Pancreas (tissue), 10 donors: ENCODE data around the gene CHAF1A. TPM values are rescaled to one million over a fixed set of nuclear protein-coding genes. Genes with fewer than 3 reads are reported as not detected.

ENCODE experiments used
- ATAC-seq, 4 donors: fragments of 200-7000 bp; cut with Tn5 transposase; one replicate each; pipeline versions ENCODE4 v1.8.0 to v1.9.1; 2020; ENCODE audit warnings: mild to moderate bottlenecking in 4 of 4, moderate library complexity in 4 of 4
- DNase-seq, 6 donors: peaks; one replicate each; pipeline ENCODE4 v3.0.0-alpha.2; 2020
- FAIRE-seq: peaks from 2 replicates; lab custom pipeline; 2012; peaks lifted over from hg19 to GRCh38; lab: Jason Lieb, UNC
- H3K27ac ChIP-seq, 4 donors: fragments of 200-600 bp; sonication (generic); 1 replicate in 3 of 4; 2 replicates in 1 of 4; pipeline versions ENCODE4 v1.5.0 to v1.8.0; 2020
- H3K27me3 ChIP-seq, 4 donors: fragments of 200-600 bp; one replicate each; pipeline ENCODE4 v1.8.0; 2021
- H3K36me3 ChIP-seq, 3 donors: fragments of 200-600 bp; sonication (generic) in 1 of 3; one replicate each; pipeline versions ENCODE4 v1.5.0 to v1.8.0; 2020 to 2021
- H3K4me1 ChIP-seq, 3 donors: fragments of 200-600 bp; one replicate each; pipeline ENCODE4 v1.8.0; 2021
- H3K4me3 ChIP-seq, 4 donors: fragments of 200-600 bp; sonication (generic) in 2 of 4; one replicate each; pipeline versions ENCODE4 v1.5.0 to v1.8.0; 2020 to 2021
- H3K9me3 ChIP-seq, 4 donors: fragments of 200-600 bp; one replicate each; pipeline ENCODE4 v1.8.0; 2021
- CTCF ChIP-seq, 4 donors: fragments of 200-600 bp; sonication (generic) in 3 of 4; IDR thresholded peaks; one replicate each; pipeline versions ENCODE4 v1.5.0 to v1.8.0; 2021; ENCODE audit warnings: antibody characterized with exemption in 4 of 4
- WGBS, 2 donors: extraction: QIAGEN DNeasy Blood & Tissue Kit; methylation state at CpG; one replicate each; pipeline ENCODE4 v1.1.7; 2013; 5-methylcytosine and 5-hydroxymethylcytosine counted together
- intact Hi-C, 3 donors: fragments of 100-400 bp; cut with DNase I; formaldehyde crosslinking; loops; one replicate each; pipeline versions ENCODE4 v1.11.1 to v1.14.2; 2022
- polyA plus RNA-seq, 2 donors: library from polyadenylated mRNA; stranded (reverse); fragments of 200-250 nt; gene quantifications; one replicate each; pipeline ENCODE4 v1.2.3, GENCODE V29; 2013
- total RNA-seq, 6 donors: library from RNA; stranded (reverse); fragmentation: NEBNext Ultra II Directional in 4 of 6; extraction: Animal tissue kit (Norgen Biotek cat#: 25700) in 4 of 6; gene quantifications; one replicate each; pipeline versions ENCODE4 v1.2.1 to v1.2.4, GENCODE V29; 2021 to 2023
- donor health status: healthy with polysubstance abuse.
- donor health status: DM: no; HTN: no; CAD: no; lungs with moderate emphysema.
- donor health status: DM: no; HTN: no; CAD: no.
- donor health status: control.
- donor health status: control.
- donor health status: Bipolar disorder and iron deficiency.
- donor health status: DM: yes; HTN: yes; CAD: no.
- donor health status: DM: no; HTN: no; CAD: no.
- donor health status: DM: no; HTN: no; CAD: no.
- donor health status: DM: yes; HTN: yes; CAD: no.

The CHAF1A gene
- total and polyA plus RNA-seq, 8 donors: 2.8 to 5.0 (median 3.9) TPM

GRCh38 chr19:4393947-4394590 is 8.4 kb upstream of the CHAF1A start:
- intact Hi-C loops: no loop called here

GRCh38 chr19:4396949-4397783 is 5.3 kb upstream of the CHAF1A start:
- intact Hi-C loops: no loop called here
- FAIRE-seq (no peak), DNase-seq (no peak), ATAC-seq (no peak)
- Histone ChIP-seq H3K4me1 (peaks cover 0 to 12% (median 8%) of the 10 kb centered on the region in 3 donors), H3K27ac (no peak overlapping the region), H3K4me3 (no peak overlapping the region), H3K36me3 (peaks cover 0 to 11% (median 0%) of the 10 kb centered on the region in 3 donors), H3K27me3 (no peaks in the 10 kb centered on the region), H3K9me3 (no peaks in the 10 kb centered on the region)
- WGBS, 2 donors: 71 to 73% methylated on average over 15 of the region's 15 CpGs
- no peak for TF ChIP-seq CTCF (IDR thresholded peaks at IDR 0.05)

More at GRCh38 chr19:4393947-4394590, 8.4 kb upstream of the CHAF1A start:
- no peak overlapping the region for H3K27ac ChIP-seq
- H3K9me3 ChIP-seq: no peaks in the 10 kb centered on the region
- FAIRE-seq (no peak), ATAC-seq (no peak), DNase-seq (no peak)
- no peak overlapping the region for H3K4me3 ChIP-seq
- H3K36me3 ChIP-seq: peaks cover 0 to 11% (median 0%) of the 10 kb centered on the region in 3 donors
- TF ChIP-seq CTCF (IDR thresholded peaks at IDR 0.05): no peak
- 79 to 84% methylated on average over 8 of the region's 8 CpGs for WGBS, 2 donors
- H3K4me1 ChIP-seq: peaks cover 4 to 31% (median 25%) of the 10 kb centered on the region in 3 donors
- no peaks in the 10 kb centered on the region for H3K27me3 ChIP-seq

GRCh38 chr19:4399812-4400134 is 2.7 kb upstream of the CHAF1A start:
- peak in 1 of 6 donors; percentile 51 for DNase-seq
- no peak for FAIRE-seq
- peak; percentile 10 to 24 (median 16) for ATAC-seq
- TF ChIP-seq CTCF (IDR thresholded peaks at IDR 0.05): no peak
- Histone ChIP-seq H3K4me3 (peak overlapping the region; percentile 89 to 97 (median 93)), H3K4me1 (peaks cover 0 to 19% (median 11%) of the 10 kb centered on the region in 3 donors), H3K27ac (peak overlapping the region; percentile 78 to 86 (median 84)), H3K27me3 (no peaks in the 10 kb centered on the region), H3K36me3 (peaks cover 0 to 11% (median 0%) of the 10 kb centered on the region in 3 donors), H3K9me3 (no peaks in the 10 kb centered on the region)
- intact Hi-C loops: no loop called here
- 0% methylated on average over 6 to 12 of the region's 12 CpGs for whole genome bisulfite sequencing, 2 donors

GRCh38 chr19:4400135-4400936 is 2.1 kb upstream of the CHAF1A start, which contains the start of gene SH3GL1:
SH3GL1 (minus strand) TSS chr19:4400547; CDS start chr19:4400368, 179 bp downstream.
- FAIRE-seq (no peak), DNase-seq (peak; percentile 82 to 96 (median 94)), ATAC-seq (peak; percentile 70 to 78 (median 76))
- intact Hi-C loops: no loop called here
- Histone ChIP-seq H3K4me1 (peaks cover 0 to 19% (median 11%) of the 10 kb centered on the region in 3 donors), H3K9me3 (no peaks in the 10 kb centered on the region), H3K27ac (peak within 1 kb of the TSS; percentile 78 to 88 (median 86)), H3K27me3 (no peaks in the 10 kb centered on the region), H3K36me3 (peaks cover 0 to 5% (median 0%) of the 10 kb centered on the region in 3 donors), H3K4me3 (peak within 1 kb of the TSS; percentile 89 to 97 (median 93))
- peak; percentile 92 to 95 (median 92) for TF ChIP-seq CTCF (IDR thresholded peaks at IDR 0.05)
- 1% methylated on average over 53 to 90 of the region's 90 CpGs for WGBS, 2 donors
